Activated naive CD8-positive, alpha-beta T cell treated with anti-CD3 and anti-CD28 coated beads for 36 hours (primary cell): ENCODE measurements around the gene UCK2. TPM values are rescaled to one million over a fixed set of nuclear protein-coding genes. Genes with fewer than 3 reads are reported as not detected.

Experiments
- DNase-seq: peaks from one replicate; pipeline ENCODE4 v3.0.0; 2021
- H3K27ac Mint-ChIP-seq: one replicate; pipeline ENCODE4 v1.8.0; 2022; ENCODE audit warnings: mild to moderate bottlenecking, moderate library complexity, mixed read lengths
- H3K27me3 Mint-ChIP-seq: one replicate; pipeline ENCODE4 v1.8.0; 2022; ENCODE audit warnings: mild to moderate bottlenecking, mixed read lengths
- H3K36me3 Mint-ChIP-seq: one replicate; pipeline ENCODE4 v1.8.0; 2021; ENCODE audit warnings: mild to moderate bottlenecking, mixed read lengths
- H3K4me1 Mint-ChIP-seq: one replicate; pipeline ENCODE4 v1.8.0; 2021; ENCODE audit warnings: mixed read lengths
- H3K4me3 Mint-ChIP-seq: one replicate; pipeline ENCODE4 v1.8.0; 2022; ENCODE audit warnings: mild to moderate bottlenecking, moderate library complexity, mixed read lengths
- H3K9me3 Mint-ChIP-seq: one replicate; pipeline ENCODE4 v1.8.0; 2022; ENCODE audit warnings: mixed read lengths
- total RNA-seq, 2 experiments: library from RNA; stranded (reverse); gene quantifications; one replicate each; pipeline ENCODE4 v1.2.3, GENCODE V29; 2021

Gene UCK2
- total RNA-seq, 2 experiments from 2014 or later: 88.6 to 92.2 TPM

GRCh38 chr1:165936542-165936941, 109.1 kb downstream of the UCK2 start:
- Mint-ChIP-seq H3K27ac (no peak overlapping the region), H3K4me1 (no peaks in the 10 kb centered on the region), H3K4me3 (no peak overlapping the region), H3K27me3 (no peaks in the 10 kb centered on the region), H3K36me3 (no peaks in the 10 kb centered on the region), H3K9me3 (no peaks in the 10 kb centered on the region)
- DNase-seq: no peak

- H3K27me3 Mint-ChIP-seq: no peaks in the 10 kb centered on the region
- H3K36me3 Mint-ChIP-seq: no peaks in the 10 kb centered on the region
- H3K9me3 Mint-ChIP-seq: no peaks in the 10 kb centered on the region
- DNase-seq: no peak
- no peaks in the 10 kb centered on the region for H3K4me1 Mint-ChIP-seq
- no peak overlapping the region for H3K27ac Mint-ChIP-seq
- no peak overlapping the region for H3K4me3 Mint-ChIP-seq
Measured at GRCh38 chr1:165937829-165938228, 110.4 kb downstream of the UCK2 start.

GRCh38 chr1:165938844-165939243, 111.4 kb downstream of the UCK2 start:
- Mint-ChIP-seq H3K36me3 (no peaks in the 10 kb centered on the region), H3K4me1 (no peaks in the 10 kb centered on the region), H3K9me3 (no peaks in the 10 kb centered on the region), H3K27ac (no peak overlapping the region), H3K27me3 (no peaks in the 10 kb centered on the region), H3K4me3 (no peak overlapping the region)
- no peak for DNase-seq

- H3K4me1 Mint-ChIP-seq: no peaks in the 10 kb centered on the region
- H3K27me3 Mint-ChIP-seq: no peaks in the 10 kb centered on the region
- H3K4me3 Mint-ChIP-seq: no peak overlapping the region
- H3K9me3 Mint-ChIP-seq: no peaks in the 10 kb centered on the region
- no peaks in the 10 kb centered on the region for H3K36me3 Mint-ChIP-seq
- DNase-seq: no peak
- H3K27ac Mint-ChIP-seq: no peak overlapping the region
Measured at GRCh38 chr1:165941531-165941930, 114.1 kb downstream of the UCK2 start.

- Mint-ChIP-seq H3K4me1 (no peaks in the 10 kb centered on the region), H3K36me3 (no peaks in the 10 kb centered on the region), H3K4me3 (no peak overlapping the region), H3K27me3 (no peaks in the 10 kb centered on the region), H3K9me3 (no peaks in the 10 kb centered on the region), H3K27ac (no peak overlapping the region)
- no peak for DNase-seq
Measured at GRCh38 chr1:165942062-165942461, 114.6 kb downstream of the UCK2 start.

GRCh38 chr1:165942927-165943597, 115.6 kb downstream of the UCK2 start:
- Mint-ChIP-seq H3K9me3 (no peaks in the 10 kb centered on the region), H3K27ac (no peak overlapping the region), H3K4me1 (no peaks in the 10 kb centered on the region), H3K36me3 (no peaks in the 10 kb centered on the region), H3K4me3 (no peak overlapping the region), H3K27me3 (peaks cover 4% of the 10 kb centered on the region)
- no peak for DNase-seq

- Mint-ChIP-seq H3K27ac (no peak overlapping the region), H3K36me3 (no peaks in the 10 kb centered on the region), H3K9me3 (no peaks in the 10 kb centered on the region), H3K4me1 (no peaks in the 10 kb centered on the region), H3K27me3 (peaks cover 4% of the 10 kb centered on the region), H3K4me3 (no peak overlapping the region)
- no peak for DNase-seq
Measured at GRCh38 chr1:165945911-165946310, 118.5 kb downstream of the UCK2 start.

GRCh38 chr1:165947797-165948455, 120.5 kb downstream of the UCK2 start:
- no peaks in the 10 kb centered on the region for H3K4me1 Mint-ChIP-seq

GRCh38 chr1:165949335-165950130, 122.1 kb downstream of the UCK2 start:
- H3K4me3 Mint-ChIP-seq: no peak overlapping the region

More at GRCh38 chr1:165947797-165948455, 120.5 kb downstream of the UCK2 start:
- Mint-ChIP-seq H3K4me3 (no peak overlapping the region), H3K9me3 (no peaks in the 10 kb centered on the region), H3K27me3 (peaks cover 4% of the 10 kb centered on the region), H3K27ac (no peak overlapping the region), H3K36me3 (no peaks in the 10 kb centered on the region)
- DNase-seq: no peak

GRCh38 chr1:165954940-165955339, 127.5 kb downstream of the UCK2 start:
- no peak overlapping the region for H3K4me3 Mint-ChIP-seq
- H3K27me3 Mint-ChIP-seq: peaks cover 8% of the 10 kb centered on the region
- H3K9me3 Mint-ChIP-seq: no peaks in the 10 kb centered on the region
- H3K36me3 Mint-ChIP-seq: no peaks in the 10 kb centered on the region
- DNase-seq: no peak
- no peak overlapping the region for H3K27ac Mint-ChIP-seq
- H3K4me1 Mint-ChIP-seq: no peaks in the 10 kb centered on the region

More at GRCh38 chr1:165949335-165950130, 122.1 kb downstream of the UCK2 start:
- Mint-ChIP-seq H3K27ac (no peak overlapping the region), H3K4me1 (no peaks in the 10 kb centered on the region), H3K36me3 (no peaks in the 10 kb centered on the region), H3K9me3 (no peaks in the 10 kb centered on the region), H3K27me3 (peaks cover 8% of the 10 kb centered on the region)
- no peak for DNase-seq

GRCh38 chr1:165958306-165958705, 130.9 kb downstream of the UCK2 start:
- Mint-ChIP-seq H3K27me3 (peaks cover 8% of the 10 kb centered on the region), H3K4me1 (no peaks in the 10 kb centered on the region), H3K4me3 (no peak overlapping the region), H3K36me3 (no peaks in the 10 kb centered on the region), H3K27ac (no peak overlapping the region), H3K9me3 (no peaks in the 10 kb centered on the region)
- DNase-seq: no peak

GRCh38 chr1:165960136-165960535, 132.7 kb downstream of the UCK2 start:
- no peak overlapping the region for H3K27ac Mint-ChIP-seq
- H3K4me1 Mint-ChIP-seq: no peaks in the 10 kb centered on the region
- H3K4me3 Mint-ChIP-seq: no peak overlapping the region
- DNase-seq: no peak
- H3K27me3 Mint-ChIP-seq: peaks cover 3% of the 10 kb centered on the region
- no peaks in the 10 kb centered on the region for H3K9me3 Mint-ChIP-seq
- no peaks in the 10 kb centered on the region for H3K36me3 Mint-ChIP-seq

GRCh38 chr1:165960881-165961280, 133.5 kb downstream of the UCK2 start:
- DNase-seq: no peak
- H3K27ac Mint-ChIP-seq: no peak overlapping the region
- no peak overlapping the region for H3K4me3 Mint-ChIP-seq
- peaks cover 8% of the 10 kb centered on the region for H3K27me3 Mint-ChIP-seq
- no peaks in the 10 kb centered on the region for H3K36me3 Mint-ChIP-seq
- no peaks in the 10 kb centered on the region for H3K4me1 Mint-ChIP-seq
- no peaks in the 10 kb centered on the region for H3K9me3 Mint-ChIP-seq
